Mesodermal cell (in vitro differentiated cells): Measurements from ENCODE around the gene PHACTR4.
"Not testable (repeated sequence)": the region's sequence is repeated elsewhere in the genome, so short reads cannot be mapped to it uniquely, and the experiment has no call there.

Experiments used
- H3K27ac ChIP-seq: 2 replicates; pipeline ENCODE4 v1.7.0; 2013; ENCODE audit warnings: mild to moderate bottlenecking, low read depth, low read length, moderate library complexity; ENCODE audit not compliant: severe bottlenecking
- H3K36me3 ChIP-seq: 2 replicates; pipeline ENCODE4 v1.7.1; 2013; ENCODE audit warnings: mild to moderate bottlenecking, low read length, moderate library complexity; ENCODE audit not compliant: control insufficient read depth, insufficient read depth
- H3K4me1 ChIP-seq: one replicate; pipeline ENCODE4 v1.7.1; 2013; ENCODE audit warnings: mild to moderate bottlenecking, low read length; ENCODE audit not compliant: insufficient read depth, control insufficient read depth, poor library complexity, severe bottlenecking
- H3K4me3 ChIP-seq: 2 replicates; pipeline ENCODE4 v1.7.0; 2013; ENCODE audit warnings: low read length, control low read depth, mild to moderate bottlenecking; ENCODE audit not compliant: insufficient read depth, poor library complexity, severe bottlenecking; ENCODE audit errors: extremely low read depth
- H3K9me3 ChIP-seq: 2 replicates; pipeline ENCODE4 v1.7.1; 2013; ENCODE audit warnings: mild to moderate bottlenecking, low read length, moderate library complexity; ENCODE audit not compliant: control insufficient read depth
- WGBS, 2 experiments: methylation state at CpG; one replicate each; pipeline ENCODE4 v1.1.5; 2013; ENCODE audit warnings: missing lambda C conversion rate in 2 of 2; ENCODE audit not compliant: insufficient coverage in 2 of 2; 5-methylcytosine and 5-hydroxymethylcytosine counted together

Gene PHACTR4

DNA sequence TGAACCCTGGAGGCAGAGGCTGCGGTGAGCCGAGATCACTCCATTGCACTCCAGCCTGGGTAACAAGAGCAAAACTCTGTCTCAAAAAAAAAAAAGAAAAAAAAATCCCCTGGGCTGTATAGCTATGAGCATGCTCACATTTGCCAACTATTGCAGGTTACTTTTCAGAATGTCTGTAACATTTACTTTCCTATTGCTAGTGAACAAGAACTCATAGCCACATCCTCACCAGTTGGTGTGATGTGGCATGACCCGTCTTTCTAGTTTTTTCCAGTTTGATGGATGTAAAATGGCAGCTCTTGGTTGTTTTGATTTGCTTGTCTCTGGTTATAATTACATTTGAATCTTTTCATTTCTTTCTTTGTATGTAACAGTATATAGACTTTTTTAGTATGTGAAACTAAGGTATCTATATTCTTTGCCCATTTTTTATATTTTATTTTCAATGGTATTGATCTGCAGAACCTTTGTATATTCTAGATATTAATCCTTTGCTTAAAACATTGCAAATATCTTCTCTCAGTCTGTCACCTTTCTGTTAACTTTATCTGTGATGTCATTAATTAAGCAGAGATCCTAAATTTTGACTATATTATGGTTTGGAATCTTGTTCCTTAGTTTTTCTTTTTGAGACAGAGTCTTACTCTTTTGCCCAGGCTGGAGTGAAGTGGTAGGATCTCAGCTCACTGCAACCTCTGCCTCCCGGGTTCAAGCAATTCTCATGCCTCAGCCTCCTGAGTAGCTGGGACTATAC is 29.1 kb upstream of the PHACTR4 start:
- Histone ChIP-seq H3K9me3 (no peaks in the 10 kb centered on the region), H3K4me3 (no peak overlapping the region), H3K4me1 (no peaks in the 10 kb centered on the region), H3K27ac (no peak overlapping the region), H3K36me3 (peaks cover 13% of the 10 kb centered on the region)
- 81 to 100% methylated on average over 3 of the region's 4 CpGs for WGBS, 2 experiments

DNA sequence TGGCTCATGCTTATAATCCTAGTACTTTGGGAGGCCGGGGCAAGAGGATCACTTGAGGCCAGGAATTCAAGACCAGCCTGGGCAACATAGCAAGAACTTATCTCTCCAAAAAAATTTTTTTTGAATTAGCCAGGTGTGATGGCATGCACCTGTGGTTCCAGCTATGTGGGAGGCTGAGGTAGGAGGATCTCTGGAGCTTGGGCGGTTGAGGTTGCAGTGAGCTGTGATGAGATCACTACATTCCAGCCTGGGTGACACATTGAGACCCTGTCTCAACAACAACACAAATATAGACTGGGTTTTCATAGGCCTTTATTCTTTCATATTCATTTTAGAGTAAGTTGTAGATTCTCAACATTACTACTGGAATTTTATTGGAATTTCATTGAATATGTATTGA is 27.9 kb upstream of the PHACTR4 start:
- no peak overlapping the region for H3K27ac ChIP-seq
- WGBS, 2 experiments, result no CpG with 5 or more reads among the region's 2 CpGs
- H3K4me3 ChIP-seq, result no peak overlapping the region
- no peaks in the 10 kb centered on the region for H3K9me3 ChIP-seq
- H3K36me3 ChIP-seq, result peaks cover 4% of the 10 kb centered on the region
- H3K4me1 ChIP-seq, result peaks cover 5% of the 10 kb centered on the region

DNA sequence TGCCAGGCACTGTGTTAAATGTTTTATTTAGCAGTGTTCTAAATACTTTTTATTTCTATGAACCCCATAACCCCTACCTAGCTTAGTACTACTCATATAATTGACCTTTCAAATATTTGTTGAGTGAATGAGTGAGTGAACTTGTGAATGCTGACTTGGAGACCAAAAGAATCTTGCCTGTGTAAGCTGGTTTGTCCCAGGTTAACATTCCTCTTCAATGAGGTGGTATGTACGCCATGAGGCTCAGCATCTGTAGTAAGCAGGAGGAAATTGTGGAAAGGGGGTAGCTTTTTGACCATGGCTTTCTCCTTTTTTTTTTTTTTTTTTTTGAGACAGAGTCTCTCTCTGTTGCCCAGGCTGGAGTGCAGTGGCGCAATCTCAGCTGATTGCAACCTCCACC is 26.1 kb upstream of the PHACTR4 start:
- H3K9me3 ChIP-seq, result no peaks in the 10 kb centered on the region
- no peak overlapping the region for H3K4me3 ChIP-seq
- H3K27ac ChIP-seq, result no peak overlapping the region
- no peaks in the 10 kb centered on the region for H3K36me3 ChIP-seq
- peaks cover 5% of the 10 kb centered on the region for H3K4me1 ChIP-seq
- WGBS, 2 experiments, result no CpG with 5 or more reads among the region's 2 CpGs

DNA sequence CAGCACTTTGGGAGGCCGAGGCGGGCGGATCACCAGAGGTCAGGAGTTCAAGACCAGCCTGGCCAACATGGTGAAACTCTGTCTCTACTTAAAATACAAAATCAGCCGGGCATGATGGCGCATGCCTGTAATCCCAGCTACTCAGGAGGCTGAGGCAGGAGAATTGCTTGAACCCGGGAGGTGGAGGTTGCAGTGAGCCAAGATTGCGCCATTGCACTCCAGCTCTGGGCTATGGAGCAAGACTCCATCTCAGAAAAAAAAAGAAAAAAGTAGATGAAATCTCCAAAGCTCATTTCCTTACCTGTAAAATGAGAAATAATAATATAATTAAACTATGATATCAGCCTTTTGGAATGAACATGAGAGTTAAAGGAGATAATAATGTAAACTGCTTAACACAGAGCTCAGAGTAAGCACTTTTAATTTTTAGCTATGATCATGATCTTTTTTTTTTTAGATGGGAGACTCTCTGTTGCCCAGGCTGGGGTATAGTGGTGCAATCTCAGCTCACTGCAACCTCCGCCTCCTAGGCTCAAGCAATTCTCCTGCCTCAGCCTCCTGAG is 16.2 kb upstream of the PHACTR4 start:
- WGBS, 2 experiments, result 97 to 100% methylated on average over 4 to 5 of the region's 8 CpGs

DNA sequence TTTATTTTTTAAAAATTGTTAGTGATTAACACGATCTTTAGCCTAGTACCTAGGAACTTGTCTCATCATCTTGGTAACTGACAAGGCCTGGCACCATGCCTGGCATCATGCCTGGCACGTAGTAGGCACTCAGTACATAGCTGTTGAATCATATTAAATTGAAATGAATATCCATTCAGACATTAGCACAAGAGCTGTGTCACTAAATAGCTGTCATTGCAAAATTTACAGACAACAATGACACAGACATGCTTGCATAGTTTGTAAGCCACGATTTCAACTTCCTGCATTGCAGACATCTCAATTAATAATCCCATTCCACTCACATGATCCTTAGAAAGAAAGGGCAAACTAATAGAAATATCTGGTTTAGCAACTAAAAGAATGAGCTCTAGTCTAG is 15.4 kb upstream of the PHACTR4 start:
- Histone ChIP-seq H3K4me1 (peaks cover 12% of the 10 kb centered on the region), H3K9me3 (no peaks in the 10 kb centered on the region), H3K27ac (no peak overlapping the region), H3K36me3 (no peaks in the 10 kb centered on the region), H3K4me3 (no peak overlapping the region)
- WGBS, 2 experiments, result 83 to 100% methylated on average over 1 to 3 of the region's 3 CpGs

More for the DNA sequence above, 16.2 kb upstream of the PHACTR4 start:
- not testable (repeated sequence) for H3K36me3 ChIP-seq, H3K4me3 ChIP-seq, H3K9me3 ChIP-seq, H3K27ac ChIP-seq
- H3K4me1 ChIP-seq, result peaks cover 12% of the 10 kb centered on the region

DNA sequence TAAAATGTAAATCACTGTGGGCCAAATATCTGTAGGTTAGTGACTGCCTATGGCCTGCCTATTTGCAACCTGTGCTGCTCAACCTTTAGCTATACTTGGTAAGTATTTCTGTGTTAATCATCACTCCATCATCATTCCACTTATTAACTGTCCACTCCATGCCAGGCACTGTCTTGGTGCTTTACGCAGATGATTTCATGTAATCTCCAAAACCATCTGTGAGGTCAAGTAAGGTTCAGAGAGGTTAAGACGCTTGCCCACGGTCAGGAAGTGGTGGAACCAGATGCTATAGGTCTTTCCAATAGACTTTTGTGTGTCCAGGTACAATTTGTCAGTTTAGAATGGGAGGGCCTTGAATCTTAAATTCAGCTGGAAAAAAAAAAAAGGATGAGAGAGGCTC is 10.8 kb upstream of the PHACTR4 start:
- Histone ChIP-seq H3K4me1 (peaks cover 8% of the 10 kb centered on the region), H3K27ac (no peak overlapping the region), H3K4me3 (no peak overlapping the region), H3K9me3 (no peaks in the 10 kb centered on the region), H3K36me3 (no peaks in the 10 kb centered on the region)
- 95 to 100% methylated on average over 3 of the region's 3 CpGs for WGBS, 2 experiments

DNA sequence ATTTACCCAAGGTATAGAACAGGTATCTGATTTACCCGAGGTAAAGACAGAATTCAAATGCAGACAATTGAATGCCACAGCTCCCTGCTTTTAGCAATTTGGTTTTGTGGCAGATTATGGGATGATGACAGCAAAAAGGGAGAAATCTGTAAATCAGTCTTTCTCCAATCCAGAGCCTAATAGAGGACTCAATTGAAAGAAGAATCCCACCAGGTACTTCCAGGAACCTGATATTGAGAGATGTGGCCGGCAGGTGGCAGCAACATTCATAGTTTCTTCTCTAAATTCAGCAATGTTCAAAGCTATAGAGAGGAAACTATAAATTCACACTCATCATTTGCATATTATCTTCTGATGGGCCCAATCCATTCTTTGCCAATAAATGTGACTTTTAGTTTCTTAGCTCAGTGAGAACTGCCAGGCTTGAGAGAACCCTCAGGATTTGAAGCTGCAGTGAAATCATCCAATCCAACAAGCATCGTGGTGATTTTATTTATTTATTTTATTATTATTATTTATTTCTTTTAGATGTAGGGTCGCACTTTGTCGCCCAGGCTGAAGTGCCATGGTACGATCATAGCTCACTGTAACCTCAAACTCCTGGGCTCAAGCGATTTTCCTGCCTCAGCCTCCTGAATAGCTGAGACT is 9.8 kb upstream of the PHACTR4 start:
- Histone ChIP-seq H3K4me3 (no peak overlapping the region), H3K36me3 (no peaks in the 10 kb centered on the region), H3K27ac (no peak overlapping the region), H3K9me3 (no peaks in the 10 kb centered on the region), H3K4me1 (no peaks in the 10 kb centered on the region)
- WGBS, 2 experiments, result 40 to 50% methylated on average over 2 to 6 of the region's 7 CpGs

DNA sequence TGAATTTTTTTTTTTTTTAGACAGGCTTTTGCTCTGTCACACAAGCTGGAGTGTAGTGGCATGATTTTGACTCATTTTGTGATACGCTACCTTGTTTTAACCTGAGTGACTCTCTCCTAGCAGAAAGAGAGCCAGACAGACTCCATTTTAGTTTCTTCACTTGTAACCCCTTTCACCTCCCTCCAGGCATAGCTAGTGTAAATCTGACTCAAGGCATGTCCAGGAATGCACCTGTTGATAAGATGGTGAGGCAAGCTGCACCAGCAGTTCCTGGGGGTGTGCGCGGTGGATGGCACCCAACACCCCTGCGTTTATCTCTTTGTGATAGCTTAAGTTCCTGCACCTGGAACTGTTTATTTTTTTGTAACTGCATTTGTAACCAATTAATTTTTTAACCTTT is 4.7 kb upstream of the PHACTR4 start:
- H3K36me3 ChIP-seq, result no peaks in the 10 kb centered on the region
- no peak overlapping the region for H3K27ac ChIP-seq
- H3K4me3 ChIP-seq, result no peak overlapping the region
- no peaks in the 10 kb centered on the region for H3K9me3 ChIP-seq
- 80 to 92% methylated on average over 3 to 4 of the region's 4 CpGs for WGBS, 2 experiments
- no peaks in the 10 kb centered on the region for H3K4me1 ChIP-seq

DNA sequence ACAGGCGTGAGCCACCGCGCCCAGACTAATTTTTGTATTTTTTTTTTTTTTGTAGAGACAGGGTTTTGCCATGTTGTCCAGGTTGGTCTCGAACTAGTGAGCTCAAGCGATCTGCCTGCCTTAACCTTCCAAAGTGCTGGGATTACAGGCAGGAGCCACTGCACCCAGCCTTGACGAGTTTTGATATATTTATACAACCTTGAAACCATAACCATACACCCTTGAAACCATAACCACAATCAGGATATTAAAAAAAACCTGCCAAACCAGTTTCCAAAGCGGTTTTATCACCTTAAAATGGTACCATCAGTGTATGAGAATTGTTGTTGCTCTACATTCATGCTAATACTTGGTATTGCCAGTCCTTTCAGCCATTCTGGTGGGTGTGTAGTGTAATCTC is 3.7 kb upstream of the PHACTR4 start:
- WGBS, 2 experiments, result 92 to 100% methylated on average over 2 to 3 of the region's 7 CpGs
- Histone ChIP-seq H3K4me3 (no peak overlapping the region), H3K9me3 (no peaks in the 10 kb centered on the region), H3K36me3 (no peaks in the 10 kb centered on the region), H3K4me1 (no peaks in the 10 kb centered on the region), H3K27ac (no peak overlapping the region)

DNA sequence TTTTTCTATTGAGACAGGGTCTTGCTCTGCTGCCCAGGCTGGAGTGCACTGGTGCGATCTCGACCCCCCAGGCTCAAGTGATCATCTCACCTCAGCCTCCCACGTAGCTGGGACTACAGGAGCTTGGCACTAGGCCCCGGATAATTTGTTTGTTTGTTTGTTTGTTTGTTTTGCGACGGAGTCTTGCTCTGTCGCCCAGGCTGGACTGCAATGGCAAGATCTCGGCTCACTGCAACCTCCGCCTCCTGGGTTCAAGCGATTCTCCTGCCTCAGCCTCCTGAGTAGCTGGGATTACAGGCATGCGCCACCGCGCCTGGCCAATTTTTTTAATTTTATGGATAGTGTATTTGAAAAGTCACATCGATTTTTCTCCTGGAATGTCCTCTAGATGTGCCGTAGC is 932 bp upstream of the PHACTR4 start:
- H3K27ac ChIP-seq, H3K36me3 ChIP-seq, H3K4me1 ChIP-seq, H3K9me3 ChIP-seq, H3K4me3 ChIP-seq: not testable (repeated sequence)
- WGBS, 2 experiments, result 94 to 95% methylated on average over 11 to 12 of the region's 15 CpGs
